ENCODE measurements around the gene NAB2. TPM values are rescaled to one million over a fixed set of nuclear protein-coding genes. Genes with fewer than 3 reads are reported as not detected.
A peak's percentile ranks its signal among the peaks of the same experiment; 100 is the strongest.

The NAB2 gene
- total RNA-seq, 4 donors from 2014 or later: 21.6 to 41.5 (median 35.1) TPM

DNA sequence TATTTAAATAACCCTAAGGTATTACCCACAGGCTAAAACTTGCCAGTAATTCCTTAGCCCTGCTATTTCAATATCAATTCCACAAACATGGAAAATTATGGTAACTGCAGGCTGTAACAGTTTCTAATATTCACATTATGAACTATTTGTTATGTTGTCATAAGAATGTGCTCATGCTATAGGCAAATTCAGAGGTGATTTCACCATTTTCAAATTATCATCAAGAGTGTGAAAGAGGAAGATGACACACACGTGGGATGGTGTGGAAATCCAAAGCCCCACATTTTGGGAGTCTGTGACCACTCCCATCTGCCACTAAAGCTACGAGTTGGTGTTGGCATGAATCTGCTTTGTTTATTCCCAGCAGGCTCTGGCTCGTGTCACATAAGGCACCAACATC is 33.1 kb upstream of the NAB2 start:
- 30% methylated on average over 3 of the region's 3 CpGs for WGBS
- Histone ChIP-seq H3K4me1 (peaks cover 0 to 11% (median 2%) of the 10 kb centered on the region in 4 donors), H3K27me3 (no peaks in the 10 kb centered on the region), H3K36me3 (peaks cover 20 to 42% (median 32%) of the 10 kb centered on the region in 4 donors), H3K4me3 (no peak overlapping the region), H3K27ac (replicated peaks in 1 of 4) (peak overlapping the region in 2 of 4 donors; percentile 60 to 63), H3K9me3 (no peaks in the 10 kb centered on the region)
- no peak for DNase-seq (ENCODE audit: extremely low spot score)
- no peak for TF ChIP-seq EP300 (IDR thresholded peaks at IDR 0.05)
- TF ChIP-seq POLR2AphosphoS5 (IDR thresholded peaks at IDR 0.05): no peak
- intact Hi-C loops (cut with DNase I): loop anchor here (5.0 kb wide), 1 partner anchor 49 kb away; the partner anchor contains the start of gene ZBTB39

DNA sequence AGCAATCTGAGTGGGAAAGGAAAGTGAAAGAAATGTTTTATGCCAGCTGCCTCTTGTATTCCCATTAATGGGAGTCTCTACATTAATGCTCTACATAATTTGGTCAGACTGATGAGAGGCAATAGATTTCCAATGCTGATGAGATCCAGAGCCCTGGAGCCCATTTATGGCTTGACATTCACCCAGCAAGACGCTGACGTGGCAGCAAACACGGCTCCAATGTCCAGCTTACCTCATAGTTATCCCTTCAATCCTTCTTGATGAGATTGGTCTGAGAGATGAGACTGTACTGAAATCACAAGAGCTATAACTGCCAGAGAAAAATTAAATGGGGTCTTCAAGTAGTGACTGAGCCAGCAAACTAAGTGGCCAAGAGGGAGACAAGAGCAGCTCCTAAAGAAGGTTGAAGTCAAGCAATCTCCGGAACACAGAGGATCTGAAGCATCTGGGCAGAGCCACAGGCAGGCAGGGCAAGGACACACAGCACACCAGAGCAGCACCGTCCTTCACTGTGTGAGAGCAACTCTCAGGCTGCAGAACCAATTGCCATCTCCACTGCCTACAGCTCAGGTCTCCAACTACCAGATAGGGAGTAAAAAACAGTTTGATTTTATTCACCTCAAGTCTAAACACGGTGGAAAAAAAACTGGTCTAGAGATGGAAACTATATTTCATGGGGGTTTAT is 31.7 kb upstream of the NAB2 start:
- H3K27me3 ChIP-seq: no peaks in the 10 kb centered on the region
- TF ChIP-seq, protein P1, sequence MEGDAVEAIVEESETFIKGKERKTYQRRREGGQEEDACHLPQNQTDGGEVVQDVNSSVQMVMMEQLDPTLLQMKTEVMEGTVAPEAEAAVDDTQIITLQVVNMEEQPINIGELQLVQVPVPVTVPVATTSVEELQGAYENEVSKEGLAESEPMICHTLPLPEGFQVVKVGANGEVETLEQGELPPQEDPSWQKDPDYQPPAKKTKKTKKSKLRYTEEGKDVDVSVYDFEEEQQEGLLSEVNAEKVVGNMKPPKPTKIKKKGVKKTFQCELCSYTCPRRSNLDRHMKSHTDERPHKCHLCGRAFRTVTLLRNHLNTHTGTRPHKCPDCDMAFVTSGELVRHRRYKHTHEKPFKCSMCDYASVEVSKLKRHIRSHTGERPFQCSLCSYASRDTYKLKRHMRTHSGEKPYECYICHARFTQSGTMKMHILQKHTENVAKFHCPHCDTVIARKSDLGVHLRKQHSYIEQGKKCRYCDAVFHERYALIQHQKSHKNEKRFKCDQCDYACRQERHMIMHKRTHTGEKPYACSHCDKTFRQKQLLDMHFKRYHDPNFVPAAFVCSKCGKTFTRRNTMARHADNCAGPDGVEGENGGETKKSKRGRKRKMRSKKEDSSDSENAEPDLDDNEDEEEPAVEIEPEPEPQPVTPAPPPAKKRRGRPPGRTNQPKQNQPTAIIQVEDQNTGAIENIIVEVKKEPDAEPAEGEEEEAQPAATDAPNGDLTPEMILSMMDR (IDR thresholded peaks at IDR 0.05): no peak
- peak overlapping the region in 3 of 4 donors; percentile 51 to 63 (median 60) for H3K27ac ChIP-seq (replicated peaks in 1 of 4)
- 83% methylated on average over 6 of the region's 6 CpGs for WGBS
- H3K36me3 ChIP-seq: peaks cover 20 to 53% (median 36%) of the 10 kb centered on the region in 4 donors
- DNase-seq (ENCODE audit: extremely low spot score): no peak
- intact Hi-C loops (cut with DNase I): loop anchor here (5.0 kb wide), 1 partner anchor 50 kb away; the partner anchor contains the start of gene ZBTB39
- no peaks in the 10 kb centered on the region for H3K9me3 ChIP-seq
- peak overlapping the region in 1 of 4 donors; percentile 19 for H3K4me3 ChIP-seq
- peaks cover 0 to 11% (median 2%) of the 10 kb centered on the region in 4 donors for H3K4me1 ChIP-seq

DNA sequence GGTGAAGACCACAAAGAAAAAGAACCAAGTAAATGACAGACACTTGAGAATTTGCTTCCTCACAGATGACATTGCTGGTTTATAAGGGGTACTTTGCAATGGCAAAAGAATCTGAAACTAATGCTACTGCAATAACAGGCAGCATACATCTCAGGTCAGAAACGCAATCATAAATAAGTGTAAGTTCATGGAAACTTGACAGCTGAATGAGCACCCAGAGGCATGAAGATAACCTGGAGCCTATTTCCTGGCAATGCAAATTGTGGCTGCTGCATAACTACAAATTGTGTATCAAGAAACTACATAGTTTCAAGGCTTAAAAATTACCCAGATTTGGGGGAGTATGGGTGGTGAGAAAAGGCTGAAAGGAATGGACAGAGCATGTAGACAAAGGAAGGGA is 30.5 kb upstream of the NAB2 start:
- no peaks in the 10 kb centered on the region for H3K27me3 ChIP-seq
- intact Hi-C loops (cut with DNase I): loop anchor here (5.0 kb wide), 1 partner anchor 51 kb away; the partner anchor contains the start of gene ZBTB39
- H3K36me3 ChIP-seq: peaks cover 20 to 63% (median 36%) of the 10 kb centered on the region in 4 donors
- H3K9me3 ChIP-seq: no peaks in the 10 kb centered on the region
- H3K4me3 ChIP-seq: no peak overlapping the region
- H3K27ac ChIP-seq (replicated peaks in 1 of 4): no peak overlapping the region
- TF ChIP-seq POLR2A (IDR thresholded peaks at IDR 0.05; ENCODE audit: low read depth) (no peak), POLR2AphosphoS5 (IDR thresholded peaks at IDR 0.05) (no peak)
- 88% methylated on average over 1 of the region's 1 CpG for WGBS
- DNase-seq (ENCODE audit: extremely low spot score): no peak
- H3K4me1 ChIP-seq: peaks cover 0 to 11% (median 2%) of the 10 kb centered on the region in 4 donors

DNA sequence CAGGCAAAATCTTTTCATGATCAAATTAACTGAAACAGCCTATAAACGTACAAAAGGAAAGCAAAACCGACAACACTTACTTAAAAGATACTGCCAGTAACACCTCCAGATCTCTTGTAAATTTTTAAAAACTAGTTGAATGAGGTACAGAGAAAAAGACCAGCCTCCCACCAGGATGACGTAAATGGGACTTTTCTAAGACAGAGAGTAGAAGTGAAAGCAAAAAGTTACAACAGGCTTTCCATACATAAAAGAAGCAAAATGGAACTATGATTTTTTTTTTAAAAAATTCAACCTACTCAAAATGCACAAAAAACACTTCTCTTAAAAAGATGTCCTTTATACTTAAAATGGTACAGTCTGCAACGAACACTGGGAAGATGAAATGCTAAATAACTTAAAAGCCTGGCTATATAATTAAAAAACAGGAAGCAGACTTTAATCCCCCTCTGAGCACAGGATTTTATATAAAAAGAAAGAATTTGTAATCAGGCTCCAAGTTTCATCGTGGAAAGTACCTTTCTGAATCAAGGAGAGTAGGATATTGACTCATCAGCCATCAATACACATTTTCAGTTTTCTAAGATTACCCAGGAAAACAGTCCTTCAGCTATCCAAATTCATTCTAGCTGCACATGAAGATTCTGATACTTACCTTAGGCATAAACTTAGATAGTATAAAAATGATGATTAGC is 24.8 kb upstream of the NAB2 start:
- no peak overlapping the region for H3K4me3 ChIP-seq
- H3K27ac ChIP-seq (replicated peaks in 1 of 4): no peak overlapping the region
- intact Hi-C loops (cut with DNase I): no loop called here
- H3K36me3 ChIP-seq: peaks cover 12 to 79% (median 27%) of the 10 kb centered on the region in 4 donors
- peaks cover 0 to 2% (median under 1%) of the 10 kb centered on the region in 4 donors for H3K4me1 ChIP-seq
- TF ChIP-seq, protein P1 (IDR thresholded peaks at IDR 0.05): no peak
- TF ChIP-seq EP300 (IDR thresholded peaks at IDR 0.05): no peak
- TF ChIP-seq POLR2AphosphoS5 (IDR thresholded peaks at IDR 0.05): no peak
- TF ChIP-seq POLR2A (IDR thresholded peaks at IDR 0.05; ENCODE audit: low read depth): no peak
- 66% methylated on average over 5 of the region's 5 CpGs for WGBS
- H3K9me3 ChIP-seq: no peaks in the 10 kb centered on the region
- no peak for DNase-seq (ENCODE audit: extremely low spot score)
- no peaks in the 10 kb centered on the region for H3K27me3 ChIP-seq

DNA sequence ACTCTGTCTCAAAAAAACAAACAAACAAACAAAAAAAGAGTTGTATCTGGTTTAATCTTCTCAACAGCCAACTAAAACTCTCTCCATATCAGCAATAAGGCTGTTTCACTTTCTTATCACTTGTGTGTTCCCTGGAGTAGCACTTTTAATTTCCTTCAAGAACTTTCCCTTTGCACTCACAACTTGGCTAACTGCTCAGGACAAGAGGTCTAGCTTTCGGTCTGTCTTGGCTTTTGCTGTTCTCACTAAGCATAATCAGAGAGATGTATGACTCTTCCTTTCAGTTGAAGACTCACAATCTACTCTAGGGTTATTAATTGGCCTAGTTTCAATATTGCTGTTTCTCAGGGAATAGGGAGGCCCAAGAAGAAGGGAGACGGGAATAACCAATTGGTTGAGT is 22.7 kb upstream of the NAB2 start:
- Histone ChIP-seq H3K36me3 (peaks cover 0 to 64% (median 17%) of the 10 kb centered on the region in 4 donors), H3K9me3 (no peaks in the 10 kb centered on the region), H3K27ac (replicated peaks in 1 of 4) (no peak overlapping the region), H3K27me3 (no peaks in the 10 kb centered on the region), H3K4me3 (no peak overlapping the region), H3K4me1 (peaks cover 0 to 11% (median 11%) of the 10 kb centered on the region in 4 donors)
- WGBS: 81% methylated on average over 2 of the region's 2 CpGs
- TF ChIP-seq, protein P1 (IDR thresholded peaks at IDR 0.05): no peak
- no peak for TF ChIP-seq POLR2AphosphoS5 (IDR thresholded peaks at IDR 0.05)
- no peak for TF ChIP-seq EP300 (IDR thresholded peaks at IDR 0.05)
- no peak for TF ChIP-seq POLR2A (IDR thresholded peaks at IDR 0.05; ENCODE audit: low read depth)
- DNase-seq (ENCODE audit: extremely low spot score): no peak
- intact Hi-C loops (cut with DNase I): no loop called here
